Fibroblast of skin of abdomen (primary cell): ENCODE results near the gene TIGD6.
"Not testable (repeated sequence)": the region's sequence is repeated elsewhere in the genome, so short reads cannot be mapped to it uniquely, and the experiment has no call there.

Experiments used
- DNase-seq: peaks from one replicate; pipeline ENCODE4 v3.0.0-alpha.2; 2013

The TIGD6 gene

DNA sequence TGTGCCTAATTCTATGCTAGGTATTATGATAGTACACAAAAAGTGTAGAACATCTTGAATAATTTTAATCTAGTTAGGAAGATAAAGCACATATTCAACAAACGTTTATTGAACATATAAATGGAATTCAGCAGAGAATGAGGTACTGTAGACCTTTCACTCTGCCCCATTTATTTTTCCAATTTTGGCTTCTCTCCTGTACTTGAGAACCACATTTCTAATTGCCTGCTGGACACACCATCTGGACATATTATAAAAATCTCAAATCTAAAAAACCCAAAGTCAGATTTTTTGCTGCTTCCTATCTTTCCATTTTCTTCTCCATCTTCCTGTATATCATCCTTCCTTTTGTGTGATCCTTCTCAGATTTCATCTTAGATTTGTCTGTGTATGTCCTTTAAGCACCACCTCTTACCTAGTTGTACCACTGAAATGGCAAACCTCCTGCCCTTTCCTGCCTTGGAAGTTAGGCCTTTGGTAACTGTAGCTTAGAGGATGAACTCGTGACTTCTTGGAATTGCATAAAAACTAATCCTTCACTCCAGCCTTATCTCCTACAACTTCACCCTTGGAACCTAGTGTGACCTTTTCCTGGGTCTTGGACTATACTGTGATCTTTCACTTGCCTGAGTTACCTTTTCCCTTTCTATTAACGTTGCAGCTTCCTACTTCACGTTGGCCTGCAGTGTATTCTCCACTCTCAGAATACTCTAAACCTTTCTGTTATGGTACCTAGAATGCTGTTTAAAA, 31.1 kb downstream of the TIGD6 start:
- no peak for DNase-seq

DNA sequence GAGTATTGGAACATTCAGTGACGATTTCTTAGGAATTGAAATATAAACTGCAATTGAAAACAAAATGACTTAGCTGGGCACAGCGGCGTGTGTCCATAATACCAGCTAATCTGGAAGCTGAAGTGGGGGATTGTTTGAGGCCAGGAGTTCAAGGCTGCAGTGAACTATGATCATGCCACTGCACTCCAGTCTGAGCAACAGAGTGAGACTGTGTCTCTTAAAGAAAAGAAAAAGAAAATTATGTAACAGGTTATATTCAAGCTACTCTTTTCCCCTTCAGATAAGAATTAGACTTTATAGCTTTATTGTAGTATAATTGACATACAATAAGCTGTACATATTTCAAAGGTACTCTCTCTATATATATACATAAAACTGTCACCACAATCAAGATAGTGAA, 33.5 kb downstream of the TIGD6 start:
- DNase-seq = no peak

GRCh38 chr5:149963729-149964128, 36.7 kb downstream of the TIGD6 start:
- no peak for DNase-seq

GRCh38 chr5:149962601-149963300, 37.7 kb downstream of the TIGD6 start:
- DNase-seq = no peak

DNA sequence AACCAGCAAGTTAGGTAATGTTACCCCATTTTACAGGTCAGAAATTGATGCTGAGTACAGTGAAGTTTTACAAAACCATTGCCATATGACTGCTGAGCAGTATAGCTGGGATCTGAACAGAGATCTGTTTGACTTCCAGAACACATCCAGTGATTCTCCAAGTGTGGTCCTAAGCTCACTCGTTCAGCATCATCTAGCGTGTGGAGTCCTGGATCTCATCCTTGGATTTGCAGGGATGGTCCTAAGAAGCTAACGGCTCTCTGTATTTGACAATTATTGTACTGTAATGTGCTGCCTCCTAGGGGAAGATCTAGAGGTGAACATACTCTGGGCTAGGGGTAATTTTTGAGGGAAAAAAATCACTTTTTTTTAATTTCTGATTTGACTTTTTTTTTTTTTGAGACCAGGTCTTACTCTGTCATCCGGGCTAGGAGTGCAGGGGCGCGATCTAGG, 38.5 kb downstream of the TIGD6 start:
- peak; percentile 57 for DNase-seq

DNA sequence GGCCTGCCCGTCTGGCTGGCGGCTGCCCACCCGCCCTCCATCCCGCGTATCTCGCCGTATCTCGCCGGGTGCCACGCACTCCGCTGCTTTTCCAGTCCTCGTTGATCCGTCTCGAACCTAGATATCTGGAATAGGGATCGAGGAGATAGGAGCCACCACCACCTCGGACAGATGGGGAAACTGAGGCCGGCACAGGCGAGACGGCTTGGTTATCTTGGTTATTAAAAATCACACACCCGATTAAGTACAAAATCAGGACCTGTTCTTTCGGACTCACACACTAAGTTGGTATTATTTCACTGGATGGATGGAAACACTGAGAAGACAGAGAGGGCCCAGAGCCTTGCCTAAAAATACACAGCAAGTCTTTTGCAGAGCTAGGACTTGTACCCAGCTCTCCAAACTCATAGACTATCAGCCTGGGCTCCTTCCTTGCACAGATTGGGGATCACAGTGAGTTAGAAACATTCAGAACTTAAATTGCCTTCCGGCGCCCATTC, 39.2 kb downstream of the TIGD6 start:
- DNase-seq = no peak

DNA sequence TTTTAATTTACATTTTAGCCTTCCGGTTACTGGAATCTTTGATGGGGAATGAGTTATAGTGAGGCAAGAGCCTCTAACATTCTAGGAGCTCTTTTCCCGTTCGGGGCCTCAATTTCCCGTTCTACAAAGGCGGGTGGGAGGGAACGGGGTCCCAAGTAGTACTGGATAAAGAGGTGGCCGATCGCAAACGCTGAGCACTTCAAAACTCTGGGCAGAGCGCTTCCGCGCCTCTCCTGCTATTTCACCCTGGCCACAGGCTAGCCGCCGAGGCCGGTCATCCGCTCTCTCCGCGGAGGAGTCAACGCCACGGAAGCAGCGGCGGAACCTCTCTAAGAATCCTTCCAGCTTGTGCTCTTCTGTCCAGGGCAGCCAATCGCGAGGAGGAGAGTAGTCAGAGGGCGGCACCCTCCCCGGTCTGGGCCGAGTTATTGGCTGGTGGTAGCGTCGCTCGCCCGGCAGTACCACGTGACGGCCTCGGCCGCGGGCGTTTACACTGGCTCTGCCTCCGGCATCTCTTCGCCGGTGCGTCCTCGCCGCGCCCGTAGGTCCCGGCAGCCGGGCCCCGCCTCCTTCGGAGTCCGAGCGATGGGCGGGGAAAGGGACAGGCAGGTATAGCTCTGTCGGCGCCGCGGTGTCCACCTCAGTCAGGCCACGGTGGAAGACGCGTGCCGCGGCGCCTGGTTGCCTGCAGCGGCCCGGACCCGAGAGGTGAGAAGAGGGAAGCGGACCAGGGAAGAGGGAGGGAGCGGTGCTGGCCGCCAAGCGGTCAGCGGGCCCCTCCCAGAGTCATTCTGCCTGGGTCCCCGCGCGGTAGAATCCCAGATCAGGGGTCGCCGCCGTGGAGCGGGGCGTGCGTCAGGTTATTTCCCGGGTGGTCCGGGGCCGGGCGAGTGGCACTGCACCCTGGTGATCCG, 39.9 kb downstream of the TIGD6 start, which contains the start of gene SLC26A2:
TSS of gene SLC26A2 (plus strand) at position 487 of the 914 bp plus-strand sequence. CDS start 16,895 bp downstream, outside the sequence.
- DNase-seq = peak; percentile 98

DNA sequence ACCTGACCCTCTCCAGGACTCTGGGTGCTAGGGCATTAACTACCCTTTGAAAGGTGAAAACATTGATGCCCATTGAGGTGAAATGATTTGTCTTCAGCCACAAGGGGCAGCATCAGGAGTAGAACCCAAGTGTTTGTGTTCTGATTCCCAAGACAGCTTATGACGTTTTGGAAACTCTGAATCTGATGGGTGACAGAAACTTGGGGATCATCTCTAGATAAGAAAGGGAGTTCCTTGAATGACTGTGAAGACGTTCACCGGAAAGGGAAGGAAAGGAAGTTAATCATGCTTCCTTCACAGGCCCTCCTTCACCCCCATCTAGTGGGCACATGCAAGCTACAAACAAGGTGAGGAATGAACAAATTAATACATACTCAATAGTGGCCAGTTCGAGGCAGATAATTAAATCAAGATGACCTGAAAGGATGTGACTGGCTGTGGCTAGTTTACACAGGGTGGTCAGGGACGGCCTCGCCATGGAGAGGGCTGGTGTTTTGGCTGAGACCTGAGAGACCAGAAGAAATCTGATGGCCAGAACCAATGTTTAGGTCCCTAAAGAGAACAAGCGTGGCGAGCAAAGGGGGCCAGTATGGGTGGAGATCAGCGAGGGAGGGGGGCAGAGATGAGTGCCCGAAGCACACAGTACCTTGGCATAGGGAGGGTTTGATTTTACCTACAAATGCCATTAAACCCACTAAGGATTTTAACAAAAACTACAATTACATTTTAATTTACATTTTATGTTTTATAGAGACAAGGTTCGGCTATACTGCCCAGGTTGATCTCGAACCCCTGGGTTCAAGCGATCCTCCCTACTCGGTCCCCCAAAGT, 40.8 kb downstream of the TIGD6 start:
- peak; percentile 48 for DNase-seq

DNA sequence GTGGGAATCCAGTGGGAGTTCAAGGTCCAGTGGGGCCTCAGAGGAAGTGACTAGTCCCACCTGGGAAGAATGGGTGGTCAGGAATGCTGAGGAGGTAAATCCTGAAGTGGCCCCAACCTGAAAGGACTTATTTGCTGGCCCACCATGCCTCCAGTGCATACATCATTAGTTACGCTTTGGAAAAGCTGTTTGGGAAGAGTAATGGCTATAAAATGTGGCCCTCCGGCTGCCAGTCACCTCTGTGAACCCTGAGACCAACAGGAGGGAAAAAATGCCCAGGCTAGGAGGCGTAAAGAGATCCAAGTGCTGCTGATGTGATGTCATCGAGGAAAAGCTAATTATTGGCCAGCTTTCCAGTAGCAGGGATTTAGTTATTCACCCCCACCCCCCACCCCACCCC, 42.6 kb downstream of the TIGD6 start:
- DNase-seq = no peak

DNA sequence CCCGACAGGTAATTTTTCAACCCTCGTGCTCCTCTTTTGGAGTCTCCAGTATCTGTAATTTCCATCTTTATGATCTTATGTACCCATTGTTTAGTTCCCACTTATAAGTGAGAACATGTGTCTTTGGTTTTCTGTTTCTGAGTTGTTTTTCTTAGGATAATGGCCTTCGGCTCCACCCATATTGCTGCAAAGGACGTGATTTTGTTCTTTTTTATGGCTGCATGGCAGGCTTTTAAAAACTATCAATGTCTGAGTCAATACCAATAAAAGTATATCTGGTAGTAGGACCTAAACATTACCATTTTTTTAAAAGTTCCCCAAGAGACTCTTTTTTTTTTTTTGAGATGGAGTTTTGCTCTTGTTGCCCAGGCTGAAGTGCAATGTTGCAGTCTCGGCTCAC, 43.8 kb downstream of the TIGD6 start:
- no peak for DNase-seq

DNA sequence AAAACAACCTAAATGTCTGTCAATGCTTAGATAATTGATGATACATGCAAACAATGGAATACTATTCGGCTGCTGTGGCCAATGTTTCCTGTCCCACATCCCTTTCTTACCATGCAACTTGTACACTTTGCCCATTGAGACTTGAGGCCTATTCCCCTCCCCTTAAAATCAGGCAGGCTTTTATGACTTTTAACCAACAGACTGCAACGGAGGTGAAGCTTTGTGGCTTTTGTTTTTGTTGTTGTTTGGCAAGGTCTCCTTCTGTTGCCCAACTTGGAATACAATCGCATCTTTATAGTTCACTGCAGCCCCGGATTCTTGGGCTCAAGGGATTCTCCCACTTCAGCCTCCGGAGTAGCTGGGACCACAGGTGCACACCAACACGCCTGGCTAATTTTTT, 45.7 kb downstream of the TIGD6 start:
- DNase-seq = no peak

DNA sequence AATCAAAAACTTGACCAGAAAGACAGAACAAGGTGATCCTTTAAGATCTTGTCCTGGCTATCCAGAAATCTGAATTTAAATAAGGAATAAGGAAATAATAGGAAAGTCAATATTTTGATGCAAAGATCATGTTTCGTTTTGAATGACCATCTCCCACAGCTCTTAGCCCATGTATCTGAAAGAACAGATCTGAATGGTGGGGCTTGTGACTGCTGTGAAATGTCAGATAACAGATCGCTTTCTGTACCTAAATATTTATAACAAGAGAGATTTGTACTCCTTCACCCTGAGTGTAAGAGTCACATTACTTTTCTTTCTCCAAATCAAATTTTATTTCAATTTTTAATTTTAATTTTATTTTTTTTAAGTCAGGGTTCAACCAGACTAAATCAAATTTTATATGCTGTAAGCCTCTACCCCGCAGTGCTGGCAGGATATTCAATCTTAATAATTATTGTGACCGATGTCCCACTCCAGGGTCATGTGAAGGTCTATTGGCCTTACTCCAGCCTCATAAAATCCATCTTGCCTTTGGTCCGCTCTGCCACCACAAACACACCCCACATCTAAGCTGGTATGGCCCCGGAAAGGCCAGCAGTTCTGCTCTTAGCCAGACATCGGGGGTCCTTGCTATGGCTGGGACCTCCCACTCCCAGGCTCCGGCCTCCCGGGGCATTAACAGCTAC, 46.9 kb downstream of the TIGD6 start:
- DNase-seq = no peak

DNA sequence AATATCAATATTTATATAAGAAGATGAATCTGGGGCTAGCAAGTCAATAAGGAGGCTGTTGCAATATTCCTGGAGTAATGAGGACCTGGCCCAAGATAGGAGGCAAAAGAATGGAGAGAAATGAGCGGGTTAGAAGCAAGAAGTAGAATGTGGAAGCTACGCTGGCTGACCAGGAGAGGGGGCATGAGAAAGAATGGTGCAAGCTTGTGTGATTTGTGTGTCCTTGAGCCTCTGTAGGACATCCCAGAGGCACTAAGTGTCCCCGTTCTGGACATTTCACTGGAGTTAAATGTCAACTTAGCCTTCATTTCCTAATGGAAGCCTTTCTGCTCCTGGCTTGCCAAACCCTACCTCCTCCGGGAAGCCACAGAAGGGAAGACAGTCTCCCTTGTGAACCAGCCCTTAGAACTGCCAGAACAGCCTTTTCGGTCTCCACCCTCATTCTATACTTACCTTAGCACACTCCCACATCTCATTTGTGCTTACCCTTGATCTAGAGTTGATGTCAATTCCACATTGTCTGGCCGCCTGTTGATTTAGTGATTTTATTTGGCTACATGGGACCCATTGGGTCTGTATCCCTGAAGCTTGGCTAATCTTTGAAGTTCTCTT, 49.2 kb downstream of the TIGD6 start:
- no peak for DNase-seq

DNA sequence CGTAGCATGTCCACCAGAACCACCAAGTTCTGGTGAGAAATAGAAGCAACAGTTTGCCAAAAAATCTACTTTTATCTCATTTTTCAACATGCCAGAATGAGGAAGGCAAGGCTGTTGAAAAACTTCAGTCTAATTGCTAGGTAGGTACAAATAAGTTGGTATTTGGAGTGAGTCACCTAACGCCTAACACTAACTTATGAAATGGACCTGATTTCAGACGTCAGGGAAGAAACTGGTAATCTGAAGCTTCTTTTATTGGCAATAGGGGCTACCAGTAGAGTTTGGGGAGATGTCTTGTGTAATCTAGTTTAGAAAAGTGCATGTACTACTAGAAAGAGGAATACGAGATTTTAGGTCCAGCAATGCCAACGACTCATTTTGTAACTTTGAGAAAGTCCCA, 51.5 kb downstream of the TIGD6 start:
- no peak for DNase-seq

- DNase-seq = no peak
These were observed 54.3 kb downstream of the TIGD6 start for GRCh38 chr5:149946118-149946517.

DNA sequence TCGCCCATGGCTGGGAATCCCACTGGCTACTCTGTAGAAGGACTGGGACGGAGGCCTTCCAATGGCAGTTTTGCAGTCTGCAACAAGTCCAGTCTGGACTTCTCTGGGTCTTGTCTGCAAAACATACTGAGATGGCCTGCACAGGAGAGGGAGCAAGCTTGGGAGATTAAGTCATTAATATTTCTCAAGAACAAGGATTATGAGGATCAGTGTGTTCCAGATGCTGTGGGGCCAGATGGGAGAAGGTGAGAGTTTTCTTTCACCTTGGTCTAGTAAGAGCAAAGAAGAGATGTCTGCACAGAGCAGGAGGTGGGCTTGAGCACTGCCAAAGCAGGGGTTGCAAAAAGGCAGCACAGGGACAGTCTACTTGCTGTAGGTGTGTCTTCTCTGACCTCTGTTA, 55.8 kb downstream of the TIGD6 start, which contains the start of gene PDE6A:
TSS of gene PDE6A (minus strand) at position 128 of the 400 bp plus-strand sequence. CDS start at position 8, 120 bp downstream.
- no peak for DNase-seq

GRCh38 chr5:149943177-149943949, 57.1 kb downstream of the TIGD6 start:
- not testable (repeated sequence) for DNase-seq
